ENCODE data around the gene DCTN1. TPM values are rescaled to one million over a fixed set of nuclear protein-coding genes. Genes with fewer than 3 reads are reported as not detected.

Gene DCTN1
- total and polyA plus RNA-seq, 2 donors (not counting 3 experiments of a cell fraction or from before 2014, with no cell fraction given): 130 to 170 TPM

GRCh38 chr2:74321737-74322136 is 58.4 kb downstream of the DCTN1 start:
- Histone ChIP-seq H3K4me1 (ENCODE audit: control insufficient read depth, extremely low read depth, insufficient read depth, low read length) (no peaks in the 10 kb centered on the region), H3K4me2 (ENCODE audit: insufficient read depth, low read length) (no peak overlapping the region), H3K9me3 (replicated peaks; ENCODE audit: control insufficient read depth, insufficient read depth, low read length) (no peaks in the 10 kb centered on the region), H3K36me3 (ENCODE audit: control insufficient read depth in 2 of 2, extremely low read depth in 1 of 2, insufficient read depth in 2 of 2, low read length in 2 of 2) (no peaks in the 10 kb centered on the region), H3K79me2 (ENCODE audit: control insufficient read depth, insufficient read depth, low read length) (no peaks in the 10 kb centered on the region), H3K9me1 (replicated peaks; ENCODE audit: control insufficient read depth, extremely low read depth, insufficient read depth, low read length) (no peaks in the 10 kb centered on the region), H3K9ac (replicated peaks; ENCODE audit: extremely low read depth, insufficient read depth, low read length) (no peak overlapping the region), H3K27me3 (ENCODE audit: control insufficient read depth in 2 of 2, insufficient read depth in 2 of 2, low read length in 2 of 2) (peaks cover 9 to 11% of the 10 kb centered on the region in 2 experiments), H3K27ac (ENCODE audit: insufficient read depth, low read depth, low read length) (no peak overlapping the region), H4K20me1 (replicated peaks; ENCODE audit: control insufficient read depth, extremely low read depth, insufficient read depth, low read length) (no peaks in the 10 kb centered on the region), H2AFZ (ENCODE audit: low read depth, low read length) (no peak overlapping the region), H3K4me3 (replicated peaks in 1 of 3; ENCODE audit: insufficient read depth in 1 of 3, low read depth in 1 of 3, low read length in 3 of 3) (no peak overlapping the region)
- dilution Hi-C loops (cut with MboI; ENCODE audit: extremely low pct_ligation_motif_present, low sequenced_read_pairs) (no loop called here), intact Hi-C loops (cut with micrococcal nuclease) (no loop called here)
- DNase-seq (ENCODE audit: low read depth, low spot score): no peak
- POLR2A ChIA-PET: no interaction called here
- BruUV-seq (replicated peaks): no TSS peak
- CTCF ChIA-PET: interaction anchor here (8.9 kb wide), 1 partner anchor 13 kb away, joined by 110 read pairs; no protein-coding TSS in a partner anchor
- TF ChIP-seq POLR2AphosphoS5 (IDR thresholded peaks at IDR 0.05; ENCODE audit: insufficient read depth, low read depth, low read length) (no peak), POLR2A (IDR thresholded peaks at IDR 0.05; ENCODE audit: low read depth, low read length) (no peak), JUN (IDR thresholded peaks at IDR 0.05; ENCODE audit: borderline replicate concordance, insufficient read depth, insufficient read length, low read depth) (no peak), MAX (IDR thresholded peaks at IDR 0.05; ENCODE audit: insufficient read depth, insufficient read length) (no peak), CTCF (IDR thresholded peaks at IDR 0.05; ENCODE audit: extremely low read depth in 1 of 2, insufficient read depth in 1 of 2, low read depth in 1 of 2, low read length in 2 of 2) (no peak)
- no peak for FAIRE-seq

GRCh38 chr2:74317701-74318100 is 62.4 kb downstream of the DCTN1 start:
- CTCF ChIA-PET: interaction anchor here (0.5 to 0.9 kb wide), 2 partner anchors 35 to 50 kb away, joined by 3 read pairs; no protein-coding TSS in a partner anchor
- intact Hi-C loops (cut with micrococcal nuclease): no loop called here

More at GRCh38 chr2:74317701-74318100, 62.4 kb downstream of the DCTN1 start:
- Histone ChIP-seq H3K4me2 (ENCODE audit: insufficient read depth, low read length) (no peak overlapping the region), H3K9ac (replicated peaks; ENCODE audit: extremely low read depth, insufficient read depth, low read length) (no peak overlapping the region), H3K4me3 (replicated peaks in 1 of 3; ENCODE audit: insufficient read depth in 1 of 3, low read depth in 1 of 3, low read length in 3 of 3) (no peak overlapping the region), H4K20me1 (replicated peaks; ENCODE audit: control insufficient read depth, extremely low read depth, insufficient read depth, low read length) (no peaks in the 10 kb centered on the region), H3K4me1 (ENCODE audit: control insufficient read depth, extremely low read depth, insufficient read depth, low read length) (no peaks in the 10 kb centered on the region), H3K79me2 (ENCODE audit: control insufficient read depth, insufficient read depth, low read length) (no peaks in the 10 kb centered on the region), H3K9me1 (replicated peaks; ENCODE audit: control insufficient read depth, extremely low read depth, insufficient read depth, low read length) (no peaks in the 10 kb centered on the region), H3K9me3 (replicated peaks; ENCODE audit: control insufficient read depth, insufficient read depth, low read length) (no peaks in the 10 kb centered on the region), H3K36me3 (ENCODE audit: control insufficient read depth in 2 of 2, extremely low read depth in 1 of 2, insufficient read depth in 2 of 2, low read length in 2 of 2) (no peaks in the 10 kb centered on the region), H2AFZ (ENCODE audit: low read depth, low read length) (no peak overlapping the region), H3K27ac (ENCODE audit: insufficient read depth, low read depth, low read length) (no peak overlapping the region), H3K27me3 (ENCODE audit: control insufficient read depth in 2 of 2, insufficient read depth in 2 of 2, low read length in 2 of 2) (no peaks in the 10 kb centered on the region)
- TF ChIP-seq MAX (IDR thresholded peaks at IDR 0.05; ENCODE audit: insufficient read depth, insufficient read length) (no peak), GATA2 (IDR thresholded peaks at IDR 0.05; ENCODE audit: insufficient read depth, insufficient read length, low read depth, low read length) (no peak), FOS (IDR thresholded peaks at IDR 0.05; ENCODE audit: borderline replicate concordance, insufficient read depth, low read length) (no peak), POLR2AphosphoS5 (IDR thresholded peaks at IDR 0.05; ENCODE audit: insufficient read depth, low read depth, low read length) (no peak), POLR2A (IDR thresholded peaks at IDR 0.05; ENCODE audit: low read depth, low read length) (no peak), EZH2 (IDR thresholded peaks at IDR 0.05; ENCODE audit: borderline replicate concordance, low read depth, low read length, severe bottlenecking) (no peak), MYC (IDR thresholded peaks at IDR 0.05; ENCODE audit: low read depth, low read length) (no peak), CTCF (IDR thresholded peaks at IDR 0.05; ENCODE audit: extremely low read depth in 1 of 2, insufficient read depth in 1 of 2, low read depth in 1 of 2, low read length in 2 of 2) (no peak), JUN (IDR thresholded peaks at IDR 0.05; ENCODE audit: borderline replicate concordance, insufficient read depth, insufficient read length, low read depth) (no peak)
- FAIRE-seq: no peak
- POLR2A ChIA-PET: no interaction called here
- BruUV-seq (replicated peaks): no TSS peak
- DNase-seq (ENCODE audit: low read depth, low spot score): no peak
- dilution Hi-C loops (cut with MboI; ENCODE audit: extremely low pct_ligation_motif_present, low sequenced_read_pairs): no loop called here
